ENCODE data around the gene USP6. TPM values are rescaled to one million over a fixed set of nuclear protein-coding genes. Genes with fewer than 3 reads are reported as not detected.

USP6 gene
- total RNA-seq, 1 experiment from 2014 or later: 0.10 TPM

DNA sequence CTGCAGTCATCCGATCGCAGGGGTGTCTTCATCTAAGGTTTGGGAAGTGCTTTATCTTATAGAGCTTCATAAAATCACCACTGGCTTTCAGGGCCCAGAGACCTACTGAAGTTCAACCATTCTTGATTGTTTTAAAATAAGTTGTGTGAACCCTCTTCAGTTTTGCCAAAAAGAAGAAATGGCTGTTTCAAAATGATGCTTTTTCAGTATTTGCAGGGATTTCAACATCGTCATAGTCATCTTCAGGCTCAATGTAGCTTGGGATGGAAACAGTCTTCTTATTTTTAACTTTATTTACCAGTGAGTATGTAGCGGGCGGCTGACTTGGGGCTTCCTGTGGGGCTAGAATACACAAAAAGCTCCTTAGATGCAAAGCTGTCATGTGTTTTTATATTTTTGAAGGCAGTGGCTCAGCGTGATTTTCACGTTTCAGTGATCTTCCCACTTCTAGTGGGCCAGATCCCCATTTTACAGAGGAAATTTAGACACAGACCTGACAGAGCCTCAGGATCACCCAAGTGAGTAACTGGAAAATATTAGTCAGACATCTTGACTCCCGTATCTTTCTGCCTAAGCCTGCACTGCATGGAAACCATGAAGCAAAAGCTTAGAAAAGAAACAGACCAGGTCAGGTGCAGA lies 94.9 kb downstream of the USP6 start:
- ChIA-PET CTCF (no interaction called here), POLR2A (no interaction called here)
- BruUV-seq (replicated peaks): no TSS peak

More for the DNA sequence above, 94.9 kb downstream of the USP6 start:
- no peak overlapping the region for H3K4me3 ChIP-seq (replicated peaks in 1 of 2; ENCODE audit: low read depth in 1 of 2, low read length in 2 of 2)
- H3K79me2 ChIP-seq (ENCODE audit: insufficient read depth, low read length): no peaks in the 10 kb centered on the region
- H3K9me2 ChIP-seq (ENCODE audit: insufficient read depth): no peaks in the 10 kb centered on the region
- no peaks in the 10 kb centered on the region for H3K4me1 ChIP-seq (ENCODE audit: control insufficient read depth in 1 of 2, insufficient read depth in 2 of 2, low read length in 2 of 2)
- H2AFZ ChIP-seq (ENCODE audit: low read depth, low read length, poor library complexity, severe bottlenecking): no peak overlapping the region
- H3K4me2 ChIP-seq (ENCODE audit: low read length): no peak overlapping the region
- no peaks in the 10 kb centered on the region for H4K20me1 ChIP-seq (ENCODE audit: insufficient read depth)
- no peak for TF ChIP-seq ZBTB33 (IDR thresholded peaks at IDR 0.05; ENCODE audit: extremely low read depth, insufficient replicate concordance, low read length)
- no peak for TF ChIP-seq SP1 (IDR thresholded peaks at IDR 0.05; ENCODE audit: low read depth)
- no peak for TF ChIP-seq MAX (IDR thresholded peaks at IDR 0.05)
- TF ChIP-seq ZFX (IDR thresholded peaks at IDR 0.05): no peak
- TF ChIP-seq FOSL1 (IDR thresholded peaks at IDR 0.05; ENCODE audit: low read depth): no peak
- no peak for TF ChIP-seq ZNF274 (IDR thresholded peaks at IDR 0.05; ENCODE audit: low read depth, low read length)
- TF ChIP-seq REST (IDR thresholded peaks at IDR 0.05; ENCODE audit: low read depth): no peak
- TF ChIP-seq CBX3 (IDR thresholded peaks at IDR 0.05; ENCODE audit: low read depth): no peak
- RAD21 ChIA-PET (ENCODE audit: low non-redundant PET in 1 of 2, low total read pairs in 2 of 2, uncharacterized antibody in 2 of 2, unreplicated experiment in 2 of 2): no interaction called here
- H3K9me3 ChIP-seq (ENCODE audit: control insufficient read depth in 1 of 2, insufficient read depth in 1 of 2, low read depth in 1 of 2, low read length in 2 of 2): no peaks in the 10 kb centered on the region
- ATAC-seq (no peak), DNase-seq (ENCODE audit: low read depth, low spot score) (no peak)
- no peak overlapping the region for H3K27ac ChIP-seq (ENCODE audit: low read depth, low read length)
- H3K9ac ChIP-seq (ENCODE audit: low read length): no peak overlapping the region
- H3K36me3 ChIP-seq (ENCODE audit: control insufficient read depth in 1 of 2, insufficient read depth in 2 of 2, low read length in 2 of 2): no peaks in the 10 kb centered on the region
- intact Hi-C loops (cut with micrococcal nuclease): no loop called here
- no peaks in the 10 kb centered on the region for H3K27me3 ChIP-seq (ENCODE audit: insufficient read depth, low read length)
